ENCODE results near the gene CASK.
"Not testable (repeated sequence)": the region's sequence is repeated elsewhere in the genome, so short reads cannot be mapped to it uniquely, and the experiment has no call there.

CASK gene

DNA sequence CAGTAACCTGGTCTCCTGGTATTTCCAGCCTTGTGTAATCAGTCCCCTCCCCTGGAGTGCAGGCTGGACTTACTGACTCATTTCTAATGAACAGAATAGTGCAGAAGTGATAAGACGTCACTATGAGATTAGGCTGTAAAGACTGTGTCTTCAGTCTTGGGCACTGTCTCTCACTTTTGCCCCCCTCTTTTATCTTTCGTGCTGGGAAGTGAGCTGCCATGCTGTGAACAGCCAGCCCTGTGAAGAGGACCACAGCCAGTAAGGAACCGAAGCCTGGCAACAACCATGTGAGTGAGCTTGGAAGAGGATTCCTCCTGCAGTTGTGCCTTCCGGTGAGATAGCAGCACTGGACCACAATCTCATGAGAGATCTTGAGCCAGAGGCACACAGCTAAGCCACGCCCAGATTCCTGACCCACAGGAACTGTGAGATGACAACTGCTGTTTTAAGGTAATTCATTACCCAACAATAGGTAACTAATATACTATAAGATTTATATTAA, 302.1 kb downstream of the CASK start:
- H3K4me3 ChIP-seq (ENCODE audit: control insufficient read depth, low read depth, low read length), result no peak overlapping the region
- TF ChIP-seq CTCF (conservative IDR thresholded peaks at IDR 0.05; ENCODE audit: control insufficient read depth, insufficient read depth, low read depth, low read length), result no peak
- no peak for DNase-seq (ENCODE audit: low read depth)

GRCh38 chrX:41619221-41619620, 304.1 kb downstream of the CASK start:
- no peak for TF ChIP-seq CTCF (conservative IDR thresholded peaks at IDR 0.05; ENCODE audit: control insufficient read depth, insufficient read depth, low read depth, low read length)
- DNase-seq (ENCODE audit: low read depth), result no peak
- no peak overlapping the region for H3K4me3 ChIP-seq (ENCODE audit: control insufficient read depth, low read depth, low read length)

GRCh38 chrX:41616935-41617334, 306.4 kb downstream of the CASK start:
- no peak for TF ChIP-seq CTCF (conservative IDR thresholded peaks at IDR 0.05; ENCODE audit: control insufficient read depth, insufficient read depth, low read depth, low read length)
- no peak overlapping the region for H3K4me3 ChIP-seq (ENCODE audit: control insufficient read depth, low read depth, low read length)
- DNase-seq (ENCODE audit: low read depth), result no peak

DNA sequence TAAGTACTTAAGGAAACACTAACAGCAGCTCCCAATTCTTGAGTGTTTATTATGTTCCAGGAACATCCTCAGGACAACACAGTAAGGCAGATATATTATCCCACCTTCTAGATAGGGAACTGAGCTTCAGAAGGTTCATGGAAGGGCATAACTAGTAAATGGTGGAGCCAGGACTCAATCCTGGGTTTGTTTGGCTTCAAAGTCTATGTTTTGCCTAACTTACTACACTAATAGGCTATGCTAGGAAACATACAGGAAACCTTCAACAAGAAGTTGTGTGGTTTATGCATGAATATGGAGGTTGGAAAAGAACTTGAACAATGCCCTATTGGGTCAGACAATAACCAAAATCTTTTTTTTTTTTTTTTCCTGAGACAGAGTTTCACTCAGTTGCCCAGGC, 307.1 kb downstream of the CASK start:
- H3K4me3 ChIP-seq (ENCODE audit: control insufficient read depth, low read depth, low read length), result no peak overlapping the region
- TF ChIP-seq CTCF (conservative IDR thresholded peaks at IDR 0.05; ENCODE audit: control insufficient read depth, insufficient read depth, low read depth, low read length), result no peak
- DNase-seq (ENCODE audit: low read depth), result no peak

- no peak for DNase-seq (ENCODE audit: low read depth)
- no peak overlapping the region for H3K4me3 ChIP-seq (ENCODE audit: control insufficient read depth, low read depth, low read length)
- TF ChIP-seq CTCF (conservative IDR thresholded peaks at IDR 0.05; ENCODE audit: control insufficient read depth, insufficient read depth, low read depth, low read length), result no peak
These were observed 315.1 kb downstream of the CASK start for GRCh38 chrX:41608244-41608643.

- no peak for DNase-seq (ENCODE audit: low read depth)
- TF ChIP-seq CTCF (conservative IDR thresholded peaks at IDR 0.05; ENCODE audit: control insufficient read depth, insufficient read depth, low read depth, low read length), result no peak
- no peak overlapping the region for H3K4me3 ChIP-seq (ENCODE audit: control insufficient read depth, low read depth, low read length)
These were observed 316.0 kb downstream of the CASK start for GRCh38 chrX:41607264-41607832.

GRCh38 chrX:41606057-41606456, 317.3 kb downstream of the CASK start:
- not testable (repeated sequence) for H3K4me3 ChIP-seq (ENCODE audit: control insufficient read depth, low read depth, low read length); DNase-seq (ENCODE audit: low read depth)

All from fibroblast of mammary gland (primary cell).